HepG2 (cell line): ENCODE results near the gene POLR3K.

Source experiments
- CTCF ChIP-seq: sonication (generic); formaldehyde crosslinking; IDR thresholded peaks from 2 replicates; pipeline ENCODE4 v1.5.0; 2020; ENCODE audit warnings: mild to moderate bottlenecking, missing genetic modification reagents, moderate library complexity
- E2F5 ChIP-seq: sonication (generic); formaldehyde crosslinking; conservative IDR thresholded peaks from 2 replicates; pipeline ENCODE4 v1.4.0; 2020; ENCODE audit warnings: missing genetic modification reagents
- MIER2 ChIP-seq: IDR thresholded peaks from 2 replicates; pipeline ENCODE4 v1.6.1; 2016; ENCODE audit warnings: missing biosample characterization, missing genetic modification reagents
- RFX5 ChIP-seq: IDR thresholded peaks from 2 replicates; pipeline ENCODE4 v1.6.1; 2011; ENCODE audit warnings: low read depth, low read length, improper control_type of control experiment
- SNAPC5 ChIP-seq: sonication (generic); formaldehyde crosslinking; IDR thresholded peaks from 2 replicates; pipeline ENCODE4 v1.8.1; 2023; ENCODE audit warnings: mild to moderate bottlenecking, missing genetic modification reagents, borderline replicate concordance
- TOPORS ChIP-seq: sonication (generic); formaldehyde crosslinking; IDR thresholded peaks from 2 replicates; pipeline ENCODE4 v1.8.0; 2023; ENCODE audit warnings: mild to moderate bottlenecking, missing genetic modification reagents
- ZFP62 ChIP-seq: sonication (generic); formaldehyde crosslinking; IDR thresholded peaks from 2 replicates; pipeline ENCODE4 v1.4.0; 2020; ENCODE audit warnings: missing genetic modification reagents
- TF ChIP-seq, protein P1 (sequence below): sonication (generic); formaldehyde crosslinking; conservative IDR thresholded peaks from 2 replicates; pipeline ENCODE4 v1.4.0; 2020; ENCODE audit warnings: missing genetic modification reagents

DNA sequence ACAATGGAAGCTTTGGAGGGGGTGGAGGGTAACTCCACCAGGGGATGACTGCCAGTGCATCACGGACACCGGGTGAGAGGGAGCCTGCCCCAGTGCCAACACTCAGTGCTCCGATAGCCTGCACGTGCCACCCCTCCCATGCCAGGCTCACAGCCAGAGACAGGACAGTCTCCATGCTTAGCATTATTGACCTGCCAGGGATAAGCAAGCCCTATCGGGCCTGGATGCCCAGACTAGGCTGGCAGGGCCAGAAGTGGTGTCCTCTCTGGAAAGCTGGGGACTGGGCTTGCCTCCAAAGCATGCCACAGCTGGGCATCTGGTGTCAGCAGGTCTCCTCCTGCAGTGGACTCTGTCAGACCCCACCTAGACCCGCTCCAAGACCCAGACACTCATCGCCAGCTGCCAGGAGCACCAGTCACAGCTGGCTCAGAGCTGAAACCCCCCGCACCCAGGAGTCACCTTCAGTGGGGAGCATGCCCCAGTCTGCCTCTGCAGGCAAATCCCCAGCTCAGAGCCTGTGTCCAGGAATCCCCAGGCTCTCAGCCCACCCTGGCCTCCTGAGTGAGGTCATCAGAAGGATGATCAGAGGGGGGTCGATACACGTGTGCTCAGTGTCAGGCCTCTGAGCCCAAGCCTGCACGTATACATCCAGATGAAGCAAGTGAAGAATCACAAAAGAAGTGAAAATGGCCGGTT lies 20.8 kb upstream of the POLR3K start:
- TF ChIP-seq RFX5 (no peak), TOPORS (CRISPR knock-in tag) (no peak), CTCF (CRISPR knock-in tag) (no peak), SNAPC5 (CRISPR knock-in tag) (no peak), MIER2 (CRISPR knock-in tag) (no peak), E2F5 (CRISPR knock-in tag) (no peak), ZFP62 (CRISPR knock-in tag) (no peak)
- TF ChIP-seq, protein P1, sequence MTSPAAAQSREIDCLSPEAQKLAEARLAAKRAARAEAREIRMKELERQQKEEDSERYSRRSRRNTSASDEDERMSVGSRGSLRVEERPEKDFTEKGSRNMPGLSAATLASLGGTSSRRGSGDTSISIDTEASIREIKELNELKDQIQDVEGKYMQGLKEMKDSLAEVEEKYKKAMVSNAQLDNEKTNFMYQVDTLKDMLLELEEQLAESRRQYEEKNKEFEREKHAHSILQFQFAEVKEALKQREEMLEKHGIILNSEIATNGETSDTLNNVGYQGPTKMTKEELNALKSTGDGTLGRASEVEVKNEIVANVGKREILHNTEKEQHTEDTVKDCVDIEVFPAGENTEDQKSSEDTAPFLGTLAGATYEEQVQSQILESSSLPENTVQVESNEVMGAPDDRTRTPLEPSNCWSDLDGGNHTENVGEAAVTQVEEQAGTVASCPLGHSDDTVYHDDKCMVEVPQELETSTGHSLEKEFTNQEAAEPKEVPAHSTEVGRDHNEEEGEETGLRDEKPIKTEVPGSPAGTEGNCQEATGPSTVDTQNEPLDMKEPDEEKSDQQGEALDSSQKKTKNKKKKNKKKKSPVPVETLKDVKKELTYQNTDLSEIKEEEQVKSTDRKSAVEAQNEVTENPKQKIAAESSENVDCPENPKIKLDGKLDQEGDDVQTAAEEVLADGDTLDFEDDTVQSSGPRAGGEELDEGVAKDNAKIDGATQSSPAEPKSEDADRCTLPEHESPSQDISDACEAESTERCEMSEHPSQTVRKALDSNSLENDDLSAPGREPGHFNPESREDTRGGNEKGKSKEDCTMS (CRISPR knock-in tag) = no peak
